GM12878 (cell line): ENCODE results near the gene SFT2D3. TPM values are rescaled to one million over a fixed set of nuclear protein-coding genes. Genes with fewer than 3 reads are reported as not detected.

Experiments
- ATAC-seq: fragments of 200-7000 bp; cut with Tn5 transposase; 3 replicates; pipeline ENCODE4 v1.9.1; 2020; ENCODE audit warnings: mild to moderate bottlenecking, moderate library complexity
- BruUV-seq: library from RNA; stranded (reverse); fragments of 400-500 nt; replicated peaks from 2 replicates; lab custom pipeline; 2021; lab: Mats Ljungman, UMichigan
- CTCF ChIA-PET: fragments of 300-600 bp; sonication (Branson Sonifier 250); formaldehyde crosslinking; extraction: SDS; loops from one replicate; lab custom pipeline; 2021; ENCODE audit warnings: inconsistent platforms; lab: Yijun Ruan, JAX
- POLR2A ChIA-PET: fragments of 350-600 bp; formaldehyde crosslinking; extraction: SDS; loops from one replicate; lab custom pipeline; 2021; ENCODE audit warnings: inconsistent platforms; lab: Charles Lee
- RAD21 ChIA-PET: fragments of 300-600 bp; sonication (Branson Sonifier 250); formaldehyde crosslinking; loops from one replicate; lab custom pipeline; 2023; ENCODE audit warnings: antibody characterized with exemption; ENCODE audit not compliant: unreplicated experiment; lab: Charles Lee
- SMC1A ChIA-PET: fragments of 300-600 bp; sonication (Branson Sonifier 250); formaldehyde crosslinking; loops from one replicate; lab custom pipeline; 2023; ENCODE audit not compliant: unreplicated experiment, uncharacterized antibody; lab: Charles Lee
- DNase-seq: peaks from one replicate; pipeline ENCODE4 v3.0.0-alpha.2; 2011; ENCODE audit warnings: low read depth, low spot score
- FAIRE-seq: peaks from 3 replicates; lab custom pipeline; 2011; peaks lifted over from hg19 to GRCh38; lab: Jason Lieb, UNC
- H2AFZ ChIP-seq: 2 replicates; pipeline ENCODE4 v1.6.0; 2011; ENCODE audit warnings: low read depth, low read length, control low read depth; ENCODE audit not compliant: control insufficient read depth
- H3K27ac ChIP-seq: 2 replicates; pipeline ENCODE4 v1.5.1; 2011; ENCODE audit warnings: control low read depth; ENCODE audit not compliant: control insufficient read depth, insufficient read depth
- H3K27me3 ChIP-seq, 2 experiments: replicated peaks in 1 of 2; 2 replicates each; pipeline versions ENCODE4 v1.6.0 to v1.6.1; 2011; ENCODE audit warnings: low read length in 1 of 2; ENCODE audit not compliant: control insufficient read depth in 2 of 2, insufficient read depth in 2 of 2
- H3K36me3 ChIP-seq, 2 experiments: 2 replicates each; pipeline ENCODE4 v1.5.1; 2011; ENCODE audit warnings: low read length in 1 of 2; ENCODE audit not compliant: control insufficient read depth in 2 of 2, insufficient read depth in 2 of 2
- H3K4me1 ChIP-seq: 2 replicates; pipeline ENCODE4 v1.6.1; 2011; ENCODE audit warnings: mild to moderate bottlenecking, low read length, moderate library complexity, mixed read lengths; ENCODE audit not compliant: control insufficient read depth, insufficient read depth
- H3K4me2 ChIP-seq: 2 replicates; pipeline ENCODE4 v1.6.0; 2011; ENCODE audit warnings: control low read depth; ENCODE audit not compliant: control insufficient read depth, insufficient read depth
- H3K4me3 ChIP-seq: fragments of 200-600 bp; sonication (generic); 2 replicates; pipeline ENCODE4 v1.5.1; 2016
- H3K79me2 ChIP-seq: 2 replicates; pipeline ENCODE4 v1.6.0; 2011; ENCODE audit warnings: low read length; ENCODE audit not compliant: control insufficient read depth, insufficient read depth
- H3K9ac ChIP-seq: 2 replicates; pipeline ENCODE4 v1.8.0; 2011; ENCODE audit warnings: low read length, control low read depth, mixed read lengths; ENCODE audit not compliant: control insufficient read depth, insufficient read depth
- H3K9me3 ChIP-seq: replicated peaks from 3 replicates; pipeline ENCODE4 v1.5.1; 2011; ENCODE audit warnings: mild to moderate bottlenecking, low read length; ENCODE audit not compliant: control insufficient read depth, insufficient read depth
- H4K20me1 ChIP-seq: 2 replicates; pipeline ENCODE4 v1.6.0; 2011; ENCODE audit not compliant: control insufficient read depth, insufficient read depth
- PML ChIP-seq: IDR thresholded peaks from 2 replicates; pipeline ENCODE4 v1.6.1; 2012; ENCODE audit warnings: low read length, inconsistent platforms
- SMARCA5 ChIP-seq: fragments of 450-650 bp; IDR thresholded peaks from 2 replicates; pipeline ENCODE4 v1.6.1; 2017; ENCODE audit warnings: mild to moderate bottlenecking
- YY1 ChIP-seq: IDR thresholded peaks from 2 replicates; pipeline ENCODE4 v1.6.1; 2011; ENCODE audit warnings: low read depth, mild to moderate bottlenecking, low read length
- ZBTB40 ChIP-seq: fragments of 450-650 bp; IDR thresholded peaks from 2 replicates; pipeline ENCODE4 v1.6.1; 2016; ENCODE audit warnings: mild to moderate bottlenecking, moderate library complexity, borderline replicate concordance
- WGBS: methylation state at CpG from one replicate; pipeline ENCODE4 v1.1.6; 2016; ENCODE audit warnings: low lambda C conversion rate; ENCODE audit not compliant: insufficient replicate concordance, insufficient coverage; ENCODE audit errors: missing lambda C conversion rate; 5-methylcytosine and 5-hydroxymethylcytosine counted together
- in situ Hi-C: fragments of 300-500 bp; cut with MboI; formaldehyde crosslinking; loops from 9 replicates; pipeline ENCODE4 v1.14.3; 2018; ENCODE audit warnings: mixed read lengths
- intact Hi-C: fragments of 100-400 bp; cut with micrococcal nuclease; formaldehyde crosslinking; loops from one replicate; pipeline ENCODE4 v1.14.2; 2022; ENCODE audit not compliant: unreplicated experiment
- polyA plus RNA-seq, 11 experiments: library from polyadenylated mRNA; depleted of rRNA in 4 of 11; unstranded in 6 of 11; stranded (reverse) in 5 of 11; fragments of >200 nt; fragmentation: Nextera tagmentation in 4 of 11; fragmentation: Illumina TruSeq in 1 of 11; extraction: Ambion mirVana in 4 of 11; extraction: Trizol in 1 of 11; gene quantifications; 1 replicate in 1 of 11; 2 replicates in 10 of 11; pipeline versions ENCODE4 v1.2.1 to v1.2.3, GENCODE V29; 2011 to 2016; ENCODE audit warnings: inconsistent platforms in 2 of 11, missing spikeins in 2 of 11, low read depth in 1 of 11
- total RNA-seq, 4 experiments: library from RNA; depleted of rRNA in 3 of 4; stranded (reverse); fragments of >200 nt in 3 of 4; fragmentation: Illumina TruSeq in 1 of 4; extraction: Trizol in 1 of 4; gene quantifications; 2 replicates each; pipeline versions ENCODE4 v1.2.1 to v1.2.3, GENCODE V29; 2013 to 2021

Gene SFT2D3
- total and polyA plus RNA-seq, 10 of the 15 experiments (the other 5 are each of a cell fraction or from before 2014, with no cell fraction given) = 4.2 to 8.4 (median 6.6) TPM; not detected in 4

- no TSS peak for BruUV-seq
- 100% methylated on average over 2 of the region's 2 CpGs for WGBS
- no peak for TF ChIP-seq YY1
- no peak for TF ChIP-seq ZBTB40
- TF ChIP-seq PML = no peak
- no peak for TF ChIP-seq SMARCA5
- H3K9me3 ChIP-seq = no peaks in the 10 kb centered on the region
- no peak overlapping the region for H3K4me2 ChIP-seq
- no peak overlapping the region for H2AFZ ChIP-seq
- H3K4me1 ChIP-seq = 0 out of 2 replicates have a peak, but pooled peaks cover 3% of the 10 kb centered on the region
- FAIRE-seq = no peak
- ChIA-PET POLR2A (interaction anchor here (1.1 to 1.7 kb wide), 5 partner anchors 31 to 122 kb away, joined by 4 to 8 read pairs (median 4); partner anchors contain the start of gene SFT2D3), SMC1A (interaction anchor here (0.7 to 2.5 kb wide), 8 partner anchors 11 to 95 kb away, joined by 3 to 15 read pairs (median 5); no protein-coding TSS in a partner anchor), RAD21 (interaction anchor here (1.0 to 3.9 kb wide), 3 partner anchors 25 to 95 kb away, joined by 3 to 21 read pairs (median 6); partner anchors contain the start of gene SFT2D3), CTCF (interaction anchor here (0.9 to 1.7 kb wide), 4 partner anchors 9 to 87 kb away, joined by 4 to 7 read pairs (median 4); no protein-coding TSS in a partner anchor)
- H4K20me1 ChIP-seq = no peaks in the 10 kb centered on the region
- no peaks in the 10 kb centered on the region for H3K27me3 ChIP-seq
- no peak for DNase-seq
- peaks cover 0 to 3% of the 10 kb centered on the region in 2 experiments; a peak in 2 of 4 replicates for H3K36me3 ChIP-seq
- H3K79me2 ChIP-seq = no peaks in the 10 kb centered on the region
- H3K4me3 ChIP-seq = no peak overlapping the region
- intact Hi-C loops (no loop called here), in situ Hi-C loops (no loop called here)
- ATAC-seq = peak; percentile 13
- no peak overlapping the region for H3K27ac ChIP-seq
- no peak overlapping the region for H3K9ac ChIP-seq
Measured at GRCh38 chr2:127735044-127735443, 33.7 kb downstream of the SFT2D3 start.
